ENCODE data around the gene UBE2QL1.

Gene UBE2QL1

GRCh38 chr5:6448622-6449464 lies at the start of gene UBE2QL1:
Gene UBE2QL1 (plus strand): TSS chr5:6448859. CDS start chr5:6448894, 35 bp downstream.
- peaks cover 31% of the 10 kb centered on the region for H3K27me3 ChIP-seq (replicated peaks)
- H3K4me3 ChIP-seq (ENCODE audit: low read depth, low read length) = peak within 1 kb of the TSS; percentile 15
- in situ Hi-C loops (cut with HindIII; ENCODE audit: low pct_ligation_motif_present, low sequenced_read_pairs) = no loop called here
- no peaks in the 10 kb centered on the region for H3K36me3 ChIP-seq (replicated peaks)
- TF ChIP-seq, protein P1, sequence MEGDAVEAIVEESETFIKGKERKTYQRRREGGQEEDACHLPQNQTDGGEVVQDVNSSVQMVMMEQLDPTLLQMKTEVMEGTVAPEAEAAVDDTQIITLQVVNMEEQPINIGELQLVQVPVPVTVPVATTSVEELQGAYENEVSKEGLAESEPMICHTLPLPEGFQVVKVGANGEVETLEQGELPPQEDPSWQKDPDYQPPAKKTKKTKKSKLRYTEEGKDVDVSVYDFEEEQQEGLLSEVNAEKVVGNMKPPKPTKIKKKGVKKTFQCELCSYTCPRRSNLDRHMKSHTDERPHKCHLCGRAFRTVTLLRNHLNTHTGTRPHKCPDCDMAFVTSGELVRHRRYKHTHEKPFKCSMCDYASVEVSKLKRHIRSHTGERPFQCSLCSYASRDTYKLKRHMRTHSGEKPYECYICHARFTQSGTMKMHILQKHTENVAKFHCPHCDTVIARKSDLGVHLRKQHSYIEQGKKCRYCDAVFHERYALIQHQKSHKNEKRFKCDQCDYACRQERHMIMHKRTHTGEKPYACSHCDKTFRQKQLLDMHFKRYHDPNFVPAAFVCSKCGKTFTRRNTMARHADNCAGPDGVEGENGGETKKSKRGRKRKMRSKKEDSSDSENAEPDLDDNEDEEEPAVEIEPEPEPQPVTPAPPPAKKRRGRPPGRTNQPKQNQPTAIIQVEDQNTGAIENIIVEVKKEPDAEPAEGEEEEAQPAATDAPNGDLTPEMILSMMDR (IDR thresholded peaks at IDR 0.05; ENCODE audit: low read depth, low read length, missing control alignments) = no peak
- no peak for DNase-seq
- no peak within 1 kb of the TSS for H3K27ac ChIP-seq

DNA sequence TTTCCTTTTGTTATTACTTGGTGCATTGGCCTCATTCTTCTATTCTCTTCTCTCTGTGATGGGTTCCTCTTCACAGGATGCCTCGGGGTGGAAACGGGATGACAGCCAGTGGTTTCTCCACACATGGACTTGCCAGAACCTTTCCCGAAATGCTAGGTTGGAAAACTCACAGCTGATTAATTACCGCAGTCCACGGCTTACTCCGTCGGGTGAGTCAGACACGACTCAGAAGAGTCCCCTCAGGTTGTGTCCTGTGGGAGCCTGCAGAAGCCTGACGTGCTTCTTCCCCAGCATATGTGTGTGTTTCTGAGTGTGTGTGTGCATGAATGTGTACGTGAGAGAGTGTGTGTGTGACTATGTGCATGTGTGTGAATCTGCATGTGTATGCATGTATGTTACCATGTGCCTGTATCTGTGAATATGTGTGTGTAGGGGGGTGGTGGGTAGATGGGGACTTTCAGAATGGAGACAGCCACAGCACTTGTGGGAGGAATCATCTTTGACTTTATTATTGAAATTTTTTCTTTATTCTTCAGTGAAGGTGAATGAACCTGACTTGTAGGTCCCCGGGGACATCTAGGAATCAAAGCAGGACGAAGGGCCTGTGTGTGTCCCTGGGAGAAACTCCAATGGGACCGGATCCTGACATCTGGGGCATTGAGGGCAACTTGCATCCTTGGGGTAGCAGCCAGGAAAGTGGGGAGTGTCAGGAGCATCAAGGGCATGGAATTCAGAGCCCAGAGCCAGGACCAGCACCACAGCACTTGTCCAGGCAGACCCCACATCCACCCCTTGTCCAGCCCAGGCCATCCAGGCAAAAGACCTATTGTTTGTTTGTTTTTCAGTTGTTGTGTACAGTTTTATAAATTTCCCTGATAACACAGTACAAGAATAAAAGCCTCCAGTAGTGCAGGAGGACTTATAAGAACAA lies 48.4 kb upstream of the UBE2QL1 start:
- no peak overlapping the region for H3K4me3 ChIP-seq (ENCODE audit: low read depth, low read length)
- in situ Hi-C loops (cut with HindIII; ENCODE audit: low pct_ligation_motif_present, low sequenced_read_pairs) = no loop called here
- DNase-seq = peak; percentile 15
- no peaks in the 10 kb centered on the region for H3K36me3 ChIP-seq (replicated peaks)
- TF ChIP-seq, protein P1 (IDR thresholded peaks at IDR 0.05; ENCODE audit: low read depth, low read length, missing control alignments) = no peak
- H3K27ac ChIP-seq = no peak overlapping the region
- H3K27me3 ChIP-seq (replicated peaks) = no peaks in the 10 kb centered on the region

GRCh38 chr5:6401410-6401809 lies 47.2 kb upstream of the UBE2QL1 start:
- TF ChIP-seq, protein P1 (IDR thresholded peaks at IDR 0.05; ENCODE audit: low read depth, low read length, missing control alignments) = no peak
- Histone ChIP-seq H3K27ac (no peak overlapping the region), H3K27me3 (replicated peaks) (no peaks in the 10 kb centered on the region), H3K4me3 (ENCODE audit: low read depth, low read length) (no peak overlapping the region), H3K36me3 (replicated peaks) (no peaks in the 10 kb centered on the region)
- in situ Hi-C loops (cut with HindIII; ENCODE audit: low pct_ligation_motif_present, low sequenced_read_pairs) = no loop called here
- no peak for DNase-seq

- DNase-seq = no peak
- in situ Hi-C loops (cut with HindIII; ENCODE audit: low pct_ligation_motif_present, low sequenced_read_pairs) = no loop called here
- TF ChIP-seq, protein P1 (IDR thresholded peaks at IDR 0.05; ENCODE audit: low read depth, low read length, missing control alignments) = no peak
- Histone ChIP-seq H3K4me3 (ENCODE audit: low read depth, low read length) (no peak overlapping the region), H3K36me3 (replicated peaks) (no peaks in the 10 kb centered on the region), H3K27ac (no peak overlapping the region), H3K27me3 (replicated peaks) (no peaks in the 10 kb centered on the region)
Observed at GRCh38 chr5:6402939-6403338, 45.7 kb upstream of the UBE2QL1 start.

DNA sequence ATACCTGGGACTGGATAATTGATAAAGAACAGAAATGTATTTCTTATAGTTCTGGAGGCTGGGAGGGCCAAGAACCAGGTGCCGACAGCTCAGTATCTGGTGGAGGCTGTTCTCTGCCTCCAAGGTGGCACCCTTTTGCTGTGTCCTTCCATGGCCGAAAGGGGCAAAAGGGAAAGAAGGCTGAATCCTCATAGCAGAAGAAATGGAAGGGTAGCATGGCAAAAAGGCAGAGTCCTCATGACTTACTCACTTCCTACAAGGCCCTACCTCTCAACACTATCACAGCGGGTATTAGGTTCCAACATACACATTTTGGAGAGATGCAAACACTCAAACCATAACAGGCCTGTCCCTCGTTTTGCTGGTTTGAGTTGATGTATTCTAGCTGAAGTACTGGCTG lies 45.2 kb upstream of the UBE2QL1 start:
- Histone ChIP-seq H3K4me3 (ENCODE audit: low read depth, low read length) (no peak overlapping the region), H3K27ac (no peak overlapping the region), H3K27me3 (replicated peaks) (no peaks in the 10 kb centered on the region), H3K36me3 (replicated peaks) (no peaks in the 10 kb centered on the region)
- in situ Hi-C loops (cut with HindIII; ENCODE audit: low pct_ligation_motif_present, low sequenced_read_pairs) = no loop called here
- DNase-seq = no peak
- TF ChIP-seq, protein P1 (IDR thresholded peaks at IDR 0.05; ENCODE audit: low read depth, low read length, missing control alignments) = no peak
